SK-N-SH treated with all-trans-retinoic acid at 6 μM for 48 hours (cell line): Measurements from ENCODE around the gene EHHADH.

ENCODE experiments used
- ATAC-seq: fragments of 200-7000 bp; cut with Tn5 transposase; 3 replicates; pipeline ENCODE4 v1.9.1; 2020; ENCODE audit warnings: mild to moderate bottlenecking, moderate library complexity
- ARNTL ChIP-seq: fragments of 450-650 bp; formaldehyde crosslinking; IDR thresholded peaks from 2 replicates; pipeline ENCODE4 v1.5.0; 2020; ENCODE audit warnings: low read depth, mild to moderate bottlenecking, moderate library complexity, borderline replicate concordance
- BACH2 ChIP-seq: fragments of 250-450 bp; sonication (Bioruptor Pico); IDR thresholded peaks from 2 replicates; pipeline ENCODE4 v1.9.0; 2021; ENCODE audit warnings: mild to moderate bottlenecking, borderline replicate concordance
- CREB5 ChIP-seq: fragments of 250-450 bp; sonication (Bioruptor Pico); IDR thresholded peaks from 2 replicates; pipeline ENCODE4 v1.5.1; 2020; ENCODE audit warnings: low read depth, mild to moderate bottlenecking, moderate library complexity
- CSDC2 ChIP-seq: fragments of 250-450 bp; sonication (Bioruptor Pico); IDR thresholded peaks from 2 replicates; pipeline ENCODE4 v1.5.0; 2020; ENCODE audit warnings: mild to moderate bottlenecking, moderate library complexity
- CSRNP3 ChIP-seq: fragments of 250-450 bp; sonication (Bioruptor Pico); IDR thresholded peaks from 2 replicates; pipeline ENCODE4 v1.5.1; 2021; ENCODE audit warnings: mild to moderate bottlenecking, moderate library complexity
- ESRRG ChIP-seq: fragments of 250-450 bp; sonication (Bioruptor Pico); IDR thresholded peaks from 2 replicates; pipeline ENCODE4 v1.6.1; 2021; ENCODE audit warnings: mild to moderate bottlenecking
- GLIS3 ChIP-seq: fragments of 250-450 bp; sonication (Bioruptor Pico); IDR thresholded peaks from 2 replicates; pipeline ENCODE4 v1.5.0; 2020; ENCODE audit warnings: mild to moderate bottlenecking, moderate library complexity
- ISL1 ChIP-seq: fragments of 250-450 bp; sonication (Bioruptor Pico); IDR thresholded peaks from 2 replicates; pipeline ENCODE4 v2.1.2; 2022; ENCODE audit warnings: mild to moderate bottlenecking, moderate library complexity
- OSR1 ChIP-seq: fragments of 250-450 bp; sonication (Bioruptor Pico); IDR thresholded peaks from 2 replicates; pipeline ENCODE4 v1.8.0; 2022; ENCODE audit warnings: moderate library complexity, mild to moderate bottlenecking, inconsistent platforms
- PATZ1 ChIP-seq: fragments of 250-450 bp; sonication (Bioruptor Pico); IDR thresholded peaks from 2 replicates; pipeline ENCODE4 v1.8.0; 2020; ENCODE audit warnings: mild to moderate bottlenecking, moderate library complexity, borderline replicate concordance
- POU6F1 ChIP-seq: fragments of 250-450 bp; sonication (Bioruptor Pico); IDR thresholded peaks from 2 replicates; pipeline ENCODE4 v1.8.0; 2021; ENCODE audit warnings: low read depth, mild to moderate bottlenecking, moderate library complexity, borderline replicate concordance
- RARB ChIP-seq: fragments of 250-450 bp; sonication (Bioruptor Pico); IDR thresholded peaks from 2 replicates; pipeline ENCODE4 v1.8.0; 2021; ENCODE audit warnings: mild to moderate bottlenecking, moderate library complexity
- SNAI2 ChIP-seq: fragments of 250-450 bp; sonication (Bioruptor Pico); IDR thresholded peaks from 2 replicates; pipeline ENCODE4 v1.5.0; 2020; ENCODE audit warnings: mild to moderate bottlenecking, moderate library complexity
- TCF4 ChIP-seq: fragments of 250-450 bp; sonication (Bioruptor Pico); IDR thresholded peaks from 2 replicates; pipeline ENCODE4 v1.8.0; 2021; ENCODE audit warnings: mild to moderate bottlenecking, moderate library complexity, borderline replicate concordance
- TSHZ2 ChIP-seq: fragments of 250-450 bp; sonication (Bioruptor Pico); IDR thresholded peaks from 2 replicates; pipeline ENCODE4 v1.5.0; 2020; ENCODE audit warnings: mild to moderate bottlenecking, moderate library complexity
- ZC3H10 ChIP-seq: fragments of 250-450 bp; sonication (Bioruptor Pico); IDR thresholded peaks from 2 replicates; pipeline ENCODE4 v1.5.1; 2021; ENCODE audit warnings: mild to moderate bottlenecking, moderate library complexity
- ZFP3 ChIP-seq: fragments of 250-450 bp; sonication (Bioruptor Pico); IDR thresholded peaks from 2 replicates; pipeline ENCODE4 v1.5.0; 2020; ENCODE audit warnings: mild to moderate bottlenecking, moderate library complexity
- ZFP30 ChIP-seq: fragments of 450-650 bp; formaldehyde crosslinking; IDR thresholded peaks from 2 replicates; pipeline ENCODE4 v1.5.0; 2022; ENCODE audit warnings: mild to moderate bottlenecking, moderate library complexity
- ZNF565 ChIP-seq: fragments of 450-650 bp; formaldehyde crosslinking; conservative IDR thresholded peaks from 2 replicates; pipeline ENCODE4 v1.5.0; 2020; ENCODE audit warnings: low read depth, mild to moderate bottlenecking, moderate library complexity
- ZNF70 ChIP-seq: fragments of 450-650 bp; formaldehyde crosslinking; IDR thresholded peaks from 2 replicates; pipeline ENCODE4 v1.5.0; 2020; ENCODE audit warnings: mild to moderate bottlenecking, moderate library complexity
- ZNF8 ChIP-seq: fragments of 450-650 bp; formaldehyde crosslinking; IDR thresholded peaks from 2 replicates; pipeline ENCODE4 v1.5.0; 2020; ENCODE audit warnings: mild to moderate bottlenecking, moderate library complexity

EHHADH gene

GRCh38 chr3:185279587-185280138, 25.8 kb upstream of the EHHADH start:
- no peak for ATAC-seq

GRCh38 chr3:185276415-185276814, 22.6 kb upstream of the EHHADH start:
- TF ChIP-seq ZNF565 (CRISPR knock-in tag), result no peak
- no peak for TF ChIP-seq OSR1
- no peak for TF ChIP-seq ZFP3 (CRISPR knock-in tag)
- no peak for TF ChIP-seq GLIS3 (CRISPR knock-in tag)
- no peak for TF ChIP-seq RARB (CRISPR knock-in tag)
- no peak for TF ChIP-seq SNAI2 (CRISPR knock-in tag)
- TF ChIP-seq ISL1, result no peak
- TF ChIP-seq POU6F1 (CRISPR knock-in tag), result no peak
- TF ChIP-seq CSRNP3 (CRISPR knock-in tag), result no peak
- TF ChIP-seq ZC3H10, result no peak
- TF ChIP-seq ARNTL (CRISPR knock-in tag), result no peak
- no peak for TF ChIP-seq TSHZ2 (CRISPR knock-in tag)
- no peak for TF ChIP-seq ZNF8 (CRISPR knock-in tag)
- no peak for TF ChIP-seq CSDC2 (CRISPR knock-in tag)
- TF ChIP-seq TCF4 (CRISPR knock-in tag), result no peak
- TF ChIP-seq ZFP30 (CRISPR knock-in tag), result no peak
- TF ChIP-seq BACH2 (CRISPR knock-in tag), result no peak
- no peak for TF ChIP-seq CREB5 (CRISPR knock-in tag)
- no peak for TF ChIP-seq PATZ1 (CRISPR knock-in tag)
- no peak for ATAC-seq

More at GRCh38 chr3:185279587-185280138, 25.8 kb upstream of the EHHADH start:
- peak; percentile 72; the same call in 1 of the 2 replicates for TF ChIP-seq TCF4 (CRISPR knock-in tag)
- TF ChIP-seq ZC3H10, result no peak
- TF ChIP-seq, all 23 proteins: peak for 1

GRCh38 chr3:185272033-185272432, 18.2 kb upstream of the EHHADH start:
- ATAC-seq, result no peak

More at GRCh38 chr3:185272033-185272432, 18.2 kb upstream of the EHHADH start:
- TF ChIP-seq ZC3H10 (no peak), ISL1 (no peak), TSHZ2 (CRISPR knock-in tag) (no peak), ESRRG (CRISPR knock-in tag) (no peak), ARNTL (CRISPR knock-in tag) (no peak), CREB5 (CRISPR knock-in tag) (no peak), PATZ1 (CRISPR knock-in tag) (no peak), ZNF70 (no peak), ZNF8 (CRISPR knock-in tag) (no peak), CSDC2 (CRISPR knock-in tag) (no peak)
